IMR-90 (cell line): ENCODE results near the gene GPRIN2. TPM values are rescaled to one million over a fixed set of nuclear protein-coding genes. Genes with fewer than 3 reads are reported as not detected.
A peak's percentile ranks its signal among the peaks of the same experiment; 100 is the strongest.

Experiments used
- ATAC-seq: fragments of 200-7000 bp; cut with Tn5 transposase; 2 replicates; pipeline ENCODE4 v1.9.1; 2020; ENCODE audit warnings: low read depth, mild to moderate bottlenecking, moderate library complexity
- BruUV-seq: library from RNA; stranded (reverse); fragments of 400-500 nt; replicated peaks from 2 replicates; lab custom pipeline; 2021; lab: Mats Ljungman, UMichigan
- CTCF ChIA-PET: fragments of 300-600 bp; formaldehyde crosslinking; extraction: SDS; loops from one replicate; lab custom pipeline; 2021; ENCODE audit warnings: antibody characterized with exemption; lab: Yijun Ruan, JAX
- POLR2A ChIA-PET: fragments of 300-600 bp; sonication (Branson Sonifier 250); formaldehyde crosslinking; loops from one replicate; lab custom pipeline; 2022; ENCODE audit warnings: antibody characterized with exemption; ENCODE audit not compliant: unreplicated experiment; lab: Charles Lee
- DNase-seq: peaks from one replicate; pipeline ENCODE4 v3.0.0; 2013
- H2AFZ ChIP-seq: replicated peaks from 2 replicates; pipeline ENCODE3; 2013; ENCODE audit warnings: low read length, mild to moderate bottlenecking; ENCODE audit not compliant: poor library complexity
- H2AK5ac ChIP-seq: 2 replicates; pipeline ENCODE4 v1.6.1; 2013; ENCODE audit warnings: low read depth, low read length, inconsistent platforms
- H2AK9ac ChIP-seq: replicated peaks from 2 replicates; pipeline ENCODE3; 2013; ENCODE audit warnings: mild to moderate bottlenecking, low read depth, low read length, moderate library complexity; ENCODE audit not compliant: poor library complexity
- H2BK120ac ChIP-seq: 2 replicates; pipeline ENCODE4 v1.6.1; 2013; ENCODE audit warnings: low read depth, low read length, inconsistent platforms
- H2BK15ac ChIP-seq: 3 replicates; pipeline ENCODE4 v1.6.1; 2013; ENCODE audit warnings: low read depth, low read length, inconsistent platforms
- H2BK20ac ChIP-seq: 2 replicates; pipeline ENCODE4 v1.6.1; 2013; ENCODE audit warnings: low read depth, mild to moderate bottlenecking, inconsistent platforms, low read length, moderate library complexity
- H2BK5ac ChIP-seq: 2 replicates; pipeline ENCODE4 v1.6.1; 2013; ENCODE audit warnings: mild to moderate bottlenecking, low read depth, low read length, inconsistent platforms; ENCODE audit not compliant: poor library complexity, severe bottlenecking
- H3K14ac ChIP-seq: replicated peaks from 2 replicates; pipeline ENCODE4 v1.6.1; 2013; ENCODE audit warnings: low read depth, low read length, inconsistent platforms
- H3K18ac ChIP-seq: 2 replicates; pipeline ENCODE4 v1.6.1; 2013; ENCODE audit warnings: low read depth, low read length, control low read depth
- H3K23ac ChIP-seq: 2 replicates; pipeline ENCODE4 v1.6.1; 2013; ENCODE audit warnings: low read depth, low read length, inconsistent platforms
- H3K27ac ChIP-seq: 2 replicates; pipeline ENCODE4 v1.5.1; 2013; ENCODE audit warnings: mild to moderate bottlenecking, control low read depth, low read length; ENCODE audit not compliant: insufficient read depth
- H3K27me3 ChIP-seq: 2 replicates; pipeline ENCODE4 v1.6.1; 2013; ENCODE audit warnings: low read length; ENCODE audit not compliant: control insufficient read depth, insufficient read depth
- H3K36me3 ChIP-seq: 2 replicates; pipeline ENCODE4 v1.6.1; 2013; ENCODE audit warnings: low read length, mixed read lengths; ENCODE audit not compliant: control insufficient read depth, insufficient read depth
- H3K4ac ChIP-seq: 2 replicates; pipeline ENCODE4 v1.6.1; 2013; ENCODE audit warnings: low read depth, low read length, inconsistent platforms
- H3K4me1 ChIP-seq: 2 replicates; pipeline ENCODE4 v1.6.1; 2013; ENCODE audit warnings: low read length, mixed read lengths; ENCODE audit not compliant: control insufficient read depth, insufficient read depth
- H3K4me2 ChIP-seq: 2 replicates; pipeline ENCODE4 v1.6.1; 2013; ENCODE audit warnings: low read depth, mild to moderate bottlenecking, control low read depth, low read length, moderate library complexity
- H3K4me3 ChIP-seq: 2 replicates; pipeline ENCODE4 v1.5.1; 2013; ENCODE audit warnings: low read depth, mild to moderate bottlenecking, control low read depth, low read length, moderate library complexity; ENCODE audit not compliant: insufficient read depth
- H3K56ac ChIP-seq: 2 replicates; pipeline ENCODE4 v1.6.1; 2013; ENCODE audit warnings: low read length, inconsistent platforms; ENCODE audit not compliant: insufficient read depth; ENCODE audit errors: extremely low read depth
- H3K79me1 ChIP-seq, 2 experiments: 2 replicates each; pipeline ENCODE4 v1.6.1; 2013; ENCODE audit warnings: low read length in 2 of 2, inconsistent platforms in 1 of 2, low read depth in 1 of 2
- H3K9ac ChIP-seq: 2 replicates; pipeline ENCODE4 v1.6.1; 2013; ENCODE audit warnings: low read depth, low read length, control low read depth
- H3K9me1 ChIP-seq: 2 replicates; pipeline ENCODE4 v1.6.1; 2013; ENCODE audit warnings: low read length, inconsistent platforms; ENCODE audit not compliant: insufficient read depth
- H3K9me3 ChIP-seq: 2 replicates; pipeline ENCODE4 v1.6.1; 2013; ENCODE audit warnings: low read length; ENCODE audit not compliant: control insufficient read depth, insufficient read depth
- H4K20me1 ChIP-seq: 2 replicates; pipeline ENCODE4 v1.6.1; 2013; ENCODE audit warnings: low read length, inconsistent platforms; ENCODE audit not compliant: insufficient read depth
- H4K5ac ChIP-seq: 2 replicates; pipeline ENCODE4 v1.6.1; 2013; ENCODE audit warnings: mild to moderate bottlenecking, low read depth, low read length, control low read depth
- H4K8ac ChIP-seq, 2 experiments: 2 replicates each; pipeline ENCODE4 v1.6.1; 2013; ENCODE audit warnings: low read depth in 2 of 2, low read length in 2 of 2, control low read depth in 1 of 2, inconsistent platforms in 1 of 2
- H4K91ac ChIP-seq: 2 replicates; pipeline ENCODE4 v1.6.1; 2013; ENCODE audit warnings: low read depth, low read length, inconsistent platforms; ENCODE audit not compliant: insufficient read depth
- BHLHE40 ChIP-seq: fragments of 150-350 bp; IDR thresholded peaks from 2 replicates; pipeline ENCODE4 v1.6.1; 2016; ENCODE audit warnings: mild to moderate bottlenecking, low read depth, low read length
- CEBPB ChIP-seq: IDR thresholded peaks from 2 replicates; pipeline ENCODE4 v1.6.1; 2012; ENCODE audit warnings: low read depth, low read length, improper control_type of control experiment
- CHD1 ChIP-seq: IDR thresholded peaks from 2 replicates; pipeline ENCODE4 v1.6.1; 2012; ENCODE audit warnings: low read depth, low read length, improper control_type of control experiment
- CTCF ChIP-seq: conservative IDR thresholded peaks from 2 replicates; pipeline ENCODE4 v1.5.1; 2012; ENCODE audit warnings: mild to moderate bottlenecking, low read depth, low read length, improper control_type of control experiment
- ELK1 ChIP-seq: fragments of 150-350 bp; IDR thresholded peaks from 2 replicates; pipeline ENCODE4 v1.6.1; 2016; ENCODE audit warnings: low read depth, mild to moderate bottlenecking, low read length, moderate library complexity, borderline replicate concordance
- MAFK ChIP-seq: IDR thresholded peaks from 2 replicates; pipeline ENCODE4 v1.6.1; 2012; ENCODE audit warnings: low read depth, low read length, improper control_type of control experiment
- MAZ ChIP-seq: IDR thresholded peaks from 2 replicates; pipeline ENCODE4 v1.6.1; 2012; ENCODE audit warnings: low read depth, mild to moderate bottlenecking, low read length, improper control_type of control experiment, moderate library complexity, borderline replicate concordance
- MXI1 ChIP-seq: IDR thresholded peaks from 2 replicates; pipeline ENCODE4 v1.6.1; 2012; ENCODE audit warnings: low read depth, mild to moderate bottlenecking, low read length, moderate library complexity, borderline replicate concordance
- POLR2A ChIP-seq: IDR thresholded peaks from 2 replicates; pipeline ENCODE4 v1.6.1; 2012; ENCODE audit warnings: mild to moderate bottlenecking, low read depth, low read length
- RAD21 ChIP-seq: IDR thresholded peaks from 2 replicates; pipeline ENCODE4 v1.6.1; 2012; ENCODE audit warnings: low read length, improper control_type of control experiment
- USF2 ChIP-seq: fragments of 150-350 bp; IDR thresholded peaks from 2 replicates; pipeline ENCODE4 v1.6.1; 2017; ENCODE audit warnings: mild to moderate bottlenecking, antibody characterized with exemption, low read length, low read depth
- WGBS, 2 experiments: methylation state at CpG; one replicate each; pipeline versions ENCODE4 v1.1.5 to v1.1.7; 2013; ENCODE audit warnings: missing lambda C conversion rate in 2 of 2; ENCODE audit not compliant: insufficient read length in 1 of 2; ENCODE audit errors: extremely low coverage in 2 of 2; 5-methylcytosine and 5-hydroxymethylcytosine counted together
- dilution Hi-C: fragments of 300-500 bp; cut with HindIII; formaldehyde crosslinking; loops from one replicate; pipeline ENCODE4 v1.14.3; 2018; ENCODE audit warnings: low sequenced_read_pairs; ENCODE audit not compliant: unreplicated experiment
- in situ Hi-C: fragments of 300-500 bp; cut with MboI; formaldehyde crosslinking; loops from 3 replicates; pipeline ENCODE4 v1.14.3; 2019; ENCODE audit warnings: low sequenced_read_pairs, inconsistent platforms, mixed read lengths
- intact Hi-C: fragments of 100-400 bp; cut with micrococcal nuclease; formaldehyde crosslinking; loops from 2 replicates; pipeline ENCODE4 v1.10.0; 2022
- polyA plus RNA-seq, 3 experiments: library from polyadenylated mRNA; depleted of rRNA; stranded (reverse); fragments of >200 nt; gene quantifications; 2 replicates each; pipeline ENCODE4 v1.2.3, GENCODE V29; 2012; ENCODE audit warnings: low replicate concordance in 1 of 3
- total RNA-seq: library from RNA; depleted of rRNA; stranded (reverse); fragments of >200 nt; gene quantifications from 2 replicates; pipeline ENCODE4 v1.2.3, GENCODE V29; 2012

Gene GPRIN2
- total and polyA plus RNA-seq, 2 of the 4 experiments (the other 2 are of a cell fraction), result under 0.01 TPM; not detected in 1

- TF ChIP-seq USF2, result no peak
Measured at GRCh38 chr10:46516660-46517416, 39.6 kb downstream of the GPRIN2 start (continued).

- Histone ChIP-seq H3K4me2 (no peak overlapping the region), H2AK5ac (peak overlapping the region; percentile 51), H2BK5ac (no peak overlapping the region), H3K9me1 (peaks cover 19% of the 10 kb centered on the region), H3K4me3 (no peak overlapping the region), H2BK120ac (peak overlapping the region; percentile 58), H3K9me3 (no peaks in the 10 kb centered on the region), H2AFZ (no peak overlapping the region), H3K56ac (no peak overlapping the region), H2BK20ac (peak overlapping the region; percentile 65), H3K23ac (no peak overlapping the region), H3K27ac (no peak overlapping the region), H3K18ac (no peak overlapping the region), H3K36me3 (no peaks in the 10 kb centered on the region), H4K91ac (peak overlapping the region; percentile 58), H2BK15ac (no peak overlapping the region), H3K14ac (no peak overlapping the region), H3K79me1 (no peaks in the 10 kb centered on the region), H4K8ac (no peak overlapping the region; a peak in 1 of 4 replicates), H3K4me1 (peaks cover 9% of the 10 kb centered on the region), H3K27me3 (no peaks in the 10 kb centered on the region), H3K4ac (peak overlapping the region; percentile 51), H4K5ac (peak overlapping the region; percentile 46; the same call in 1 of the 2 replicates), H3K9ac (no peak overlapping the region), H4K20me1 (no peaks in the 10 kb centered on the region), H2AK9ac (no peak overlapping the region)
- in situ Hi-C loops (no loop called here), dilution Hi-C loops (no loop called here), intact Hi-C loops (no loop called here)
- ChIA-PET POLR2A (no interaction called here), CTCF (no interaction called here)
- ATAC-seq (no peak), DNase-seq (no peak)
- 78% methylated on average over 3 of the region's 3 CpGs; no CpG with 5 or more reads in 1 of the 2 experiments for WGBS, 2 experiments
- no TSS peak for BruUV-seq
- TF ChIP-seq CTCF, result no peak
- TF ChIP-seq POLR2A, result no peak
- no peak for TF ChIP-seq MXI1
- no peak for TF ChIP-seq CEBPB
- TF ChIP-seq ELK1, result no peak
- TF ChIP-seq MAFK, result no peak
- TF ChIP-seq USF2, result no peak
- TF ChIP-seq BHLHE40, result no peak
- no peak for TF ChIP-seq CHD1
- TF ChIP-seq MAZ, result no peak
- no peak for TF ChIP-seq RAD21
Measured at GRCh38 chr10:46515793-46516192, 40.7 kb downstream of the GPRIN2 start.
